Caco-2 (cell line): Measurements from ENCODE around the gene PRKCB. TPM values are rescaled to one million over a fixed set of nuclear protein-coding genes. Genes with fewer than 3 reads are reported as not detected.
A peak's percentile ranks its signal among the peaks of the same experiment; 100 is the strongest.

Source experiments
- BruUV-seq: library from RNA; stranded (reverse); fragments of 400-500 nt; replicated peaks from 2 replicates; lab custom pipeline; 2021; lab: Mats Ljungman, UMichigan
- CTCF ChIA-PET: fragments of 300-600 bp; sonication (Branson Sonifier 250); formaldehyde crosslinking; loops from one replicate; lab custom pipeline; 2022; ENCODE audit warnings: antibody characterized with exemption; lab: Charles Lee
- POLR2A ChIA-PET: fragments of 300-600 bp; sonication (Branson Sonifier 250); formaldehyde crosslinking; loops from one replicate; lab custom pipeline; 2022; ENCODE audit warnings: antibody characterized with exemption; lab: Charles Lee
- DNase-seq, 2 experiments: peaks; one replicate each; pipeline versions ENCODE4 v3.0.0 to v3.0.0-alpha.2; 2020 to 2022
- H3K27me3 ChIP-seq: replicated peaks from 2 replicates; pipeline ENCODE4 v1.6.0; 2011; ENCODE audit warnings: low read length; ENCODE audit not compliant: control insufficient read depth, insufficient read depth
- H3K36me3 ChIP-seq: 2 replicates; pipeline ENCODE4 v1.5.1; 2011; ENCODE audit warnings: low read length; ENCODE audit not compliant: control insufficient read depth, insufficient read depth
- H3K4me1 ChIP-seq: fragments of 250-450 bp; sonication (Bioruptor Pico); 2 replicates; pipeline ENCODE4 v1.5.1; 2020; ENCODE audit warnings: mild to moderate bottlenecking
- H3K4me3 ChIP-seq: 2 replicates; pipeline ENCODE4 v1.5.1; 2011; ENCODE audit warnings: low read depth, mild to moderate bottlenecking, control low read depth, low read length
- H3K9me3 ChIP-seq: fragments of 250-450 bp; sonication (Bioruptor Pico); 2 replicates; pipeline ENCODE4 v1.5.1; 2020; ENCODE audit warnings: mild to moderate bottlenecking, moderate library complexity
- H3K27ac Mint-ChIP-seq: one replicate; pipeline ENCODE4 v1.8.0; 2022; ENCODE audit warnings: mixed read lengths; ENCODE audit not compliant: unreplicated experiment
- H3K27me3 Mint-ChIP-seq: one replicate; pipeline ENCODE4 v1.8.0; 2022; ENCODE audit warnings: mixed read lengths; ENCODE audit not compliant: insufficient read depth, unreplicated experiment
- H3K36me3 Mint-ChIP-seq: one replicate; pipeline ENCODE4 v1.8.0; 2022; ENCODE audit warnings: mild to moderate bottlenecking, mixed read lengths; ENCODE audit not compliant: insufficient read depth, unreplicated experiment
- H3K4me1 Mint-ChIP-seq: one replicate; pipeline ENCODE4 v1.8.0; 2022; ENCODE audit warnings: low read depth, mixed read lengths; ENCODE audit not compliant: unreplicated experiment
- H3K4me3 Mint-ChIP-seq: one replicate; pipeline ENCODE4 v1.8.0; 2022; ENCODE audit warnings: mild to moderate bottlenecking, moderate library complexity, mixed read lengths; ENCODE audit not compliant: unreplicated experiment
- H3K9me3 Mint-ChIP-seq: one replicate; pipeline ENCODE4 v1.8.0; 2022; ENCODE audit warnings: mixed read lengths; ENCODE audit not compliant: unreplicated experiment
- intact Hi-C: fragments of 100-400 bp; cut with micrococcal nuclease; formaldehyde crosslinking; loops from one replicate; pipeline ENCODE4 v1.10.0; 2022; ENCODE audit not compliant: unreplicated experiment
- total RNA-seq: library from RNA; stranded (reverse); gene quantifications from 2 replicates; pipeline ENCODE4 v1.2.3, GENCODE V29; 2022
- TF ChIP-seq, protein P1 (sequence below), 2 experiments: fragments of 200-600 bp in 1 of 2; IDR thresholded peaks; 1 replicate in 1 of 2; 2 replicates in 1 of 2; pipeline versions ENCODE4 v1.5.1 to v1.8.0; 2011 to 2022; ENCODE audit warnings: antibody characterized with exemption in 1 of 2, control low read depth in 1 of 2, inconsistent platforms in 1 of 2, low read depth in 1 of 2, low read length in 1 of 2, mild to moderate bottlenecking in 1 of 2, moderate library complexity in 1 of 2; ENCODE audit not compliant: insufficient read depth in 1 of 2, severe bottlenecking in 1 of 2, unreplicated experiment in 1 of 2

Gene PRKCB
- total RNA-seq, 1 experiment from 2014 or later: not detected

DNA sequence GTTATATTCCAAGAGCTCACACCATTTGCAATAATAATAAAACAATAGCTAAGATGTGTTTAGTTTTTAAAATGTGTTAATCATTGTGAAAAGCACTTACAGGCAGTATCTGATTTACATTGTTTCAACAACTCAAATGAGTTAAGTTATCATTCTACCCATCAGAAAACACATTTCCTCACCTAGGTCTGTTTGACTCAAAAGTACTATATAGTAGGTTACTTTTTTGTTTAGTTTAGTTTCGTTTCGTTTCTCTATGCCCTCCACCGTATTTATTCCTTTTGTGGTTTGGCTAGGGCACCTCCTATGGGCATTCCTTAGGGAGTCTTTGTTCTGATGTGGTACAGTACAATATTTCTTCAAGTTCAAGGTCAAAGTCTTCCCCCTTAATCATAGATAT, 201.6 kb downstream of the PRKCB start:
- intact Hi-C loops: no loop called here

DNA sequence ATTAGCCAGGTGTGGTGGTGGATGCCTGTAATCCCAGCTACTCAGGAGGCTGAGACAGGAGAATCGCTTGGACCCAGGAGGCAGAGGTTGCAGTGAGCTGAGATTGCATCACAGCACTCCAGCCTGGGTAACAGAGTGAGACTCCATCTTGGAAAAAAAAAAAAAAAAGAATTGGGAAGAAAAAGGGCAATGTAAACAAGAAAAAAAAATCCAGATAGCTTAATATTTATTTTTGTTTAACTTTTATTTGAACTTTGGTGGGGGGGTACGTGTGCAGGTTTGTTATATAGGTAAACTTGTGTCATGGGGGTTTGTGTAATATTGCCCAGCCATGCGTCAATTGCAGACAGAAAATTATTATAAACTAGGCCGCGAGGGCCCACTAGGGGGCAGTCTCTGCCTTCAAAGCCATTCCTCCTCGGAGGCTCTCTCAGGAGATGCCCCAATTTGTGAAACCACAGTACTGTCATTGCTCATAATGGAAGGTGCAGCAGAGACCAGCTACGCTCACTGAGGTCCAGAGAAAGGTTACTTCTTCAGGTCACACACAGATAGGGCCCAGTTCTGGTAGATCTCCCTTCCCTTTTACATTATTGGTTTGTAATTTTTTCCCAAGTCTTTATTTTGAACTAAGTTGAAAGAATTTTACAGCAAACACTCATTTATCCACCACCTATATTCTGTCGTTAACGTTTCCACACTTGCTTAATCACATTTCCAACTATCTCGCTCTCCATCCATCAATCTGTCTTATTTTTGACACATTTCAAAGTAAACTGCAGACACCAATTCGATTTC, 206.2 kb downstream of the PRKCB start:
- Mint-ChIP-seq H3K27me3 (peaks cover 2% of the 10 kb centered on the region), H3K4me3 (no peak overlapping the region), H3K9me3 (no peaks in the 10 kb centered on the region), H3K4me1 (no peaks in the 10 kb centered on the region), H3K36me3 (no peaks in the 10 kb centered on the region), H3K27ac (no peak overlapping the region)
- intact Hi-C loops: loop anchor here (1.0 to 10.0 kb wide), 3 partner anchors 211 to 462 kb away; no protein-coding TSS in a partner anchor
- no peak overlapping the region for H3K4me3 ChIP-seq
- CTCF ChIA-PET: interaction anchor here (0.7 to 1.6 kb wide), 2 partner anchors 463 kb away, joined by 3 to 8 read pairs; no protein-coding TSS in a partner anchor
- H3K36me3 ChIP-seq: no peaks in the 10 kb centered on the region
- H3K4me1 ChIP-seq: no peaks in the 10 kb centered on the region
- no peaks in the 10 kb centered on the region for H3K9me3 ChIP-seq
- POLR2A ChIA-PET: no interaction called here
- TF ChIP-seq, protein P1, sequence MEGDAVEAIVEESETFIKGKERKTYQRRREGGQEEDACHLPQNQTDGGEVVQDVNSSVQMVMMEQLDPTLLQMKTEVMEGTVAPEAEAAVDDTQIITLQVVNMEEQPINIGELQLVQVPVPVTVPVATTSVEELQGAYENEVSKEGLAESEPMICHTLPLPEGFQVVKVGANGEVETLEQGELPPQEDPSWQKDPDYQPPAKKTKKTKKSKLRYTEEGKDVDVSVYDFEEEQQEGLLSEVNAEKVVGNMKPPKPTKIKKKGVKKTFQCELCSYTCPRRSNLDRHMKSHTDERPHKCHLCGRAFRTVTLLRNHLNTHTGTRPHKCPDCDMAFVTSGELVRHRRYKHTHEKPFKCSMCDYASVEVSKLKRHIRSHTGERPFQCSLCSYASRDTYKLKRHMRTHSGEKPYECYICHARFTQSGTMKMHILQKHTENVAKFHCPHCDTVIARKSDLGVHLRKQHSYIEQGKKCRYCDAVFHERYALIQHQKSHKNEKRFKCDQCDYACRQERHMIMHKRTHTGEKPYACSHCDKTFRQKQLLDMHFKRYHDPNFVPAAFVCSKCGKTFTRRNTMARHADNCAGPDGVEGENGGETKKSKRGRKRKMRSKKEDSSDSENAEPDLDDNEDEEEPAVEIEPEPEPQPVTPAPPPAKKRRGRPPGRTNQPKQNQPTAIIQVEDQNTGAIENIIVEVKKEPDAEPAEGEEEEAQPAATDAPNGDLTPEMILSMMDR (IDR thresholded peaks at IDR 0.05; ENCODE audit: insufficient read depth in 1 of 2, low read depth in 1 of 2, low read length in 1 of 2, severe bottlenecking in 1 of 2, unreplicated experiment in 1 of 2): peak; percentile 67 to 68
- BruUV-seq: no TSS peak
- H3K27me3 ChIP-seq: no peaks in the 10 kb centered on the region
- DNase-seq: peak; percentile 56 to 73

More for the DNA sequence above, 201.6 kb downstream of the PRKCB start:
- no TSS peak for BruUV-seq
- ChIA-PET POLR2A (no interaction called here), CTCF (interaction anchor here (1.5 kb wide), 1 partner anchor 468 kb away, joined by 5 read pairs; no protein-coding TSS in a partner anchor)
- Mint-ChIP-seq H3K36me3 (no peaks in the 10 kb centered on the region), H3K27me3 (peaks cover 9% of the 10 kb centered on the region), H3K27ac (no peak overlapping the region), H3K4me1 (no peaks in the 10 kb centered on the region), H3K4me3 (no peak overlapping the region), H3K9me3 (no peaks in the 10 kb centered on the region)
- no peaks in the 10 kb centered on the region for H3K9me3 ChIP-seq
- DNase-seq: no peak
- no peak overlapping the region for H3K4me3 ChIP-seq
- no peaks in the 10 kb centered on the region for H3K36me3 ChIP-seq
- H3K4me1 ChIP-seq: no peaks in the 10 kb centered on the region
- H3K27me3 ChIP-seq: no peaks in the 10 kb centered on the region
- TF ChIP-seq, protein P1 (IDR thresholded peaks at IDR 0.05; ENCODE audit: insufficient read depth in 1 of 2, low read depth in 1 of 2, low read length in 1 of 2, severe bottlenecking in 1 of 2, unreplicated experiment in 1 of 2): no peak

DNA sequence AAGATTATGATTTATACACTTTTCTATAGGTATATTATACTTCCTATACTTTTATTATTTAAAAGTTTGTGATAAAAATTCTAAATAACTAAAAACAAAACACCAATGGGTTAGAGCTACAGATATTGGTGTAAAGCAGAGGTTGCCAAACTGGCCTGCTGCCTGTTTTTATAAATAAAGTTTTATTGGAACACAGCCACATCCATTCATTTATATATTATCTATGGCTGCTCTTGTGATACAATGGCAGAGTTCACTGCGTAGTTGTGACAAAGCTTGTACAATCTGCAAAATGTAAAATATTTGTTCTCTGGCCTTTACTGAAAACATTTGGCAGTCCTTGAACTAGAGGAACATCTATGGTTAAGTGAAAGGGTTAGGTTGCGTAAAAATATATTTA, 208.7 kb downstream of the PRKCB start:
- TF ChIP-seq, protein P1 (IDR thresholded peaks at IDR 0.05; ENCODE audit: insufficient read depth in 1 of 2, low read depth in 1 of 2, low read length in 1 of 2, severe bottlenecking in 1 of 2, unreplicated experiment in 1 of 2): no peak
- DNase-seq: no peak
- no peak overlapping the region for H3K27ac Mint-ChIP-seq
- intact Hi-C loops: loop anchor here (10.0 kb wide), 1 partner anchor 360 kb away; no protein-coding TSS in a partner anchor
- H3K9me3 ChIP-seq: no peaks in the 10 kb centered on the region
- CTCF ChIA-PET: interaction anchor here (2.6 kb wide), 1 partner anchor 460 kb away, joined by 16 read pairs; no protein-coding TSS in a partner anchor
- H3K4me1 ChIP-seq: no peaks in the 10 kb centered on the region
- H3K9me3 Mint-ChIP-seq: no peaks in the 10 kb centered on the region
- no peak overlapping the region for H3K4me3 ChIP-seq
- no TSS peak for BruUV-seq
- H3K4me1 Mint-ChIP-seq: no peaks in the 10 kb centered on the region
- no peaks in the 10 kb centered on the region for H3K36me3 ChIP-seq
- no peaks in the 10 kb centered on the region for H3K27me3 ChIP-seq
- H3K36me3 Mint-ChIP-seq: no peaks in the 10 kb centered on the region
- POLR2A ChIA-PET: no interaction called here
- no peak overlapping the region for H3K4me3 Mint-ChIP-seq
- peaks cover 12% of the 10 kb centered on the region for H3K27me3 Mint-ChIP-seq
